C4-2B (cell line): Measurements from ENCODE around the gene TPD52L1.

Source experiments
- ZFX ChIP-seq: fragments of 450-650 bp; IDR thresholded peaks from 2 replicates; pipeline ENCODE4 v1.6.1; 2017
- TF ChIP-seq, protein P1 (sequence below): fragments of 450-650 bp; conservative IDR thresholded peaks from 2 replicates; pipeline ENCODE4 v1.5.1; 2017; ENCODE audit warnings: mild to moderate bottlenecking

- TF ChIP-seq, protein P1, sequence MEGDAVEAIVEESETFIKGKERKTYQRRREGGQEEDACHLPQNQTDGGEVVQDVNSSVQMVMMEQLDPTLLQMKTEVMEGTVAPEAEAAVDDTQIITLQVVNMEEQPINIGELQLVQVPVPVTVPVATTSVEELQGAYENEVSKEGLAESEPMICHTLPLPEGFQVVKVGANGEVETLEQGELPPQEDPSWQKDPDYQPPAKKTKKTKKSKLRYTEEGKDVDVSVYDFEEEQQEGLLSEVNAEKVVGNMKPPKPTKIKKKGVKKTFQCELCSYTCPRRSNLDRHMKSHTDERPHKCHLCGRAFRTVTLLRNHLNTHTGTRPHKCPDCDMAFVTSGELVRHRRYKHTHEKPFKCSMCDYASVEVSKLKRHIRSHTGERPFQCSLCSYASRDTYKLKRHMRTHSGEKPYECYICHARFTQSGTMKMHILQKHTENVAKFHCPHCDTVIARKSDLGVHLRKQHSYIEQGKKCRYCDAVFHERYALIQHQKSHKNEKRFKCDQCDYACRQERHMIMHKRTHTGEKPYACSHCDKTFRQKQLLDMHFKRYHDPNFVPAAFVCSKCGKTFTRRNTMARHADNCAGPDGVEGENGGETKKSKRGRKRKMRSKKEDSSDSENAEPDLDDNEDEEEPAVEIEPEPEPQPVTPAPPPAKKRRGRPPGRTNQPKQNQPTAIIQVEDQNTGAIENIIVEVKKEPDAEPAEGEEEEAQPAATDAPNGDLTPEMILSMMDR = peak; percentile 70
- no peak for TF ChIP-seq ZFX
Measured at GRCh38 chr6:125191916-125192609, 38.5 kb downstream of the TPD52L1 start.
